ENCODE results near the gene ARFGAP3.

ARFGAP3 gene

DNA sequence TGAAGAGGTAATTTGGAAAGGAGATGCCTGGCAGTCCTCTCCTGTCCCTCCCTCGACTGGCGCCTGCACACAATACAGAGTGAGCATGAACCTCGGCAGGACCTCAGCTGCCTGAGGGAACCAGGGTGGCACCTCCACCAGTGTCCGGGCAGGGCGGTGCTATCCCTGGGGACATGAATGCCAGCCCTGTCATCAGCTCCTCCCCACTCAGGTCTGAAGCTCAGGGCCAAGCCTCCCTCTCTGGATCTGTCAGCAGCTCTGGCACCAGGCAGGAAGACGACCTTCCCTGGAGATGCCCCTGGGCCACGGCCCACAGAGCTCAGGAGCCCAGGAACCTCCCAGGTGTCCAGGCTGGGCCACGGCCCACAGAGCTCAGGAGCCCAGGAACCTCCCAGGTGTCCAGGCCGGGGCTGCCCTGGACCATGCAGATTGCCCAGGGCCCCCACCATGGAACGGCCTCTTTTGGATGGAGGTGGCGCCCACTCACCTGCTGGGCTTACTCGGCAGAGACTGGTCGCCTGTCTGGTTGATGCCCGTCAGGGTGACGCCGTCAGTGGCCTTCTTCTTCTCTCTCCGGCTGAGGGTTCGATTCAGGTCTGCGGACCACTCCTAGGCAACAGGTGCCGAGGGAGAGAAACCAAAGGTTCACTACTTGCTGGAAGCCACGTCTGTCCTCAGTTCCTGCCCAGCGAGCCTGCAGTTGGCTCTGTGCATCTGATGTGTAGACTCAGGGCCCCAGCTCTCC, 21.7 kb upstream of the ARFGAP3 start:
- in situ Hi-C loops (cut with HindIII; ENCODE audit: low pct_ligation_motif_present, low sequenced_read_pairs) = loop anchor here (25.0 kb wide), 1 partner anchor 184 kb away; no protein-coding TSS in a partner anchor
- Histone ChIP-seq H3K36me3 (replicated peaks) (peaks cover 75% of the 10 kb centered on the region), H3K27me3 (replicated peaks) (no peaks in the 10 kb centered on the region), H3K4me3 (ENCODE audit: low read depth, low read length) (no peak overlapping the region), H3K27ac (no peak overlapping the region)
- no peak for DNase-seq
- TF ChIP-seq, protein P1, sequence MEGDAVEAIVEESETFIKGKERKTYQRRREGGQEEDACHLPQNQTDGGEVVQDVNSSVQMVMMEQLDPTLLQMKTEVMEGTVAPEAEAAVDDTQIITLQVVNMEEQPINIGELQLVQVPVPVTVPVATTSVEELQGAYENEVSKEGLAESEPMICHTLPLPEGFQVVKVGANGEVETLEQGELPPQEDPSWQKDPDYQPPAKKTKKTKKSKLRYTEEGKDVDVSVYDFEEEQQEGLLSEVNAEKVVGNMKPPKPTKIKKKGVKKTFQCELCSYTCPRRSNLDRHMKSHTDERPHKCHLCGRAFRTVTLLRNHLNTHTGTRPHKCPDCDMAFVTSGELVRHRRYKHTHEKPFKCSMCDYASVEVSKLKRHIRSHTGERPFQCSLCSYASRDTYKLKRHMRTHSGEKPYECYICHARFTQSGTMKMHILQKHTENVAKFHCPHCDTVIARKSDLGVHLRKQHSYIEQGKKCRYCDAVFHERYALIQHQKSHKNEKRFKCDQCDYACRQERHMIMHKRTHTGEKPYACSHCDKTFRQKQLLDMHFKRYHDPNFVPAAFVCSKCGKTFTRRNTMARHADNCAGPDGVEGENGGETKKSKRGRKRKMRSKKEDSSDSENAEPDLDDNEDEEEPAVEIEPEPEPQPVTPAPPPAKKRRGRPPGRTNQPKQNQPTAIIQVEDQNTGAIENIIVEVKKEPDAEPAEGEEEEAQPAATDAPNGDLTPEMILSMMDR (IDR thresholded peaks at IDR 0.05; ENCODE audit: low read depth, low read length, missing control alignments) = no peak

GRCh38 chr22:42877597-42878340, 20.7 kb upstream of the ARFGAP3 start:
- no peaks in the 10 kb centered on the region for H3K27me3 ChIP-seq (replicated peaks)
- DNase-seq = no peak
- TF ChIP-seq, protein P1 (IDR thresholded peaks at IDR 0.05; ENCODE audit: low read depth, low read length, missing control alignments) = no peak
- no peak overlapping the region for H3K4me3 ChIP-seq (ENCODE audit: low read depth, low read length)
- no peak overlapping the region for H3K27ac ChIP-seq
- peaks cover 65% of the 10 kb centered on the region for H3K36me3 ChIP-seq (replicated peaks)
- in situ Hi-C loops (cut with HindIII; ENCODE audit: low pct_ligation_motif_present, low sequenced_read_pairs) = loop anchor here (25.0 kb wide), 1 partner anchor 185 kb away; no protein-coding TSS in a partner anchor

GRCh38 chr22:42877158-42877557, 20.1 kb upstream of the ARFGAP3 start:
- no peak for DNase-seq
- in situ Hi-C loops (cut with HindIII; ENCODE audit: low pct_ligation_motif_present, low sequenced_read_pairs) = loop anchor here (25.0 kb wide), 1 partner anchor 185 kb away; no protein-coding TSS in a partner anchor
- Histone ChIP-seq H3K4me3 (ENCODE audit: low read depth, low read length) (no peak overlapping the region), H3K27me3 (replicated peaks) (no peaks in the 10 kb centered on the region), H3K27ac (no peak overlapping the region), H3K36me3 (replicated peaks) (peaks cover 68% of the 10 kb centered on the region)
- TF ChIP-seq, protein P1 (IDR thresholded peaks at IDR 0.05; ENCODE audit: low read depth, low read length, missing control alignments) = no peak

DNA sequence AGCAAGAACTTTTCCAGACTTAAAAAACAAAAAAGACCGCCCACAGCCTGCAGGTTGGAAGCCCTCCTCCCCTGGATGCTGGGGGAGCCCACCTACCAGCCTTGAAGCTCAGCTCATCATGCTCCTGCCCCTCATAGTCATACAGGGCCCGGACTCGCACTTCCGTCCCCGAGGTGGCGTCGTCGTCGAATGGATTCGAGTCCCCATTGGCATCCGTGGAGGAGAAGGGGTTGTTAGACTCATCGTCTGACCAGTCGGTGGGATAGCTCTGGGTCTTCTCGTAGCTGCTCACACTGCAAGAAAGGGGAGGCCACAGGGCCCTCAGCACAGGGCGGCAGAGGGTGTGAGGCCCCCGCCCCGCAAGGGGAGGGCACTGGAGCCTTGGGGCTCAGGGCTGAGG, 19.0 kb upstream of the ARFGAP3 start:
- Histone ChIP-seq H3K27ac (no peak overlapping the region), H3K36me3 (replicated peaks) (peaks cover 69% of the 10 kb centered on the region), H3K4me3 (ENCODE audit: low read depth, low read length) (no peak overlapping the region), H3K27me3 (replicated peaks) (no peaks in the 10 kb centered on the region)
- DNase-seq = no peak
- in situ Hi-C loops (cut with HindIII; ENCODE audit: low pct_ligation_motif_present, low sequenced_read_pairs) = loop anchor here (25.0 kb wide), 1 partner anchor 186 kb away; no protein-coding TSS in a partner anchor
- TF ChIP-seq, protein P1 (IDR thresholded peaks at IDR 0.05; ENCODE audit: low read depth, low read length, missing control alignments) = no peak

- in situ Hi-C loops (cut with HindIII; ENCODE audit: low pct_ligation_motif_present, low sequenced_read_pairs) = no loop called here
- Histone ChIP-seq H3K27ac (no peak overlapping the region), H3K4me3 (ENCODE audit: low read depth, low read length) (no peak overlapping the region), H3K27me3 (replicated peaks) (no peaks in the 10 kb centered on the region), H3K36me3 (replicated peaks) (peaks cover 50% of the 10 kb centered on the region)
- TF ChIP-seq, protein P1 (IDR thresholded peaks at IDR 0.05; ENCODE audit: low read depth, low read length, missing control alignments) = no peak
- DNase-seq = no peak
These were observed 16.9 kb upstream of the ARFGAP3 start for GRCh38 chr22:42874010-42874409.

Data from brain microvascular endothelial cell (primary cell).